ENCODE results near the gene FLNB.

Gene FLNB

GRCh38 chr3:58135712-58136543 is 127.7 kb downstream of the FLNB start:
- no peak for DNase-seq (ENCODE audit: low read depth in 3 of 3)

GRCh38 chr3:58137306-58137705 is 129.1 kb downstream of the FLNB start:
- DNase-seq (ENCODE audit: low read depth in 3 of 3), result no peak

DNA sequence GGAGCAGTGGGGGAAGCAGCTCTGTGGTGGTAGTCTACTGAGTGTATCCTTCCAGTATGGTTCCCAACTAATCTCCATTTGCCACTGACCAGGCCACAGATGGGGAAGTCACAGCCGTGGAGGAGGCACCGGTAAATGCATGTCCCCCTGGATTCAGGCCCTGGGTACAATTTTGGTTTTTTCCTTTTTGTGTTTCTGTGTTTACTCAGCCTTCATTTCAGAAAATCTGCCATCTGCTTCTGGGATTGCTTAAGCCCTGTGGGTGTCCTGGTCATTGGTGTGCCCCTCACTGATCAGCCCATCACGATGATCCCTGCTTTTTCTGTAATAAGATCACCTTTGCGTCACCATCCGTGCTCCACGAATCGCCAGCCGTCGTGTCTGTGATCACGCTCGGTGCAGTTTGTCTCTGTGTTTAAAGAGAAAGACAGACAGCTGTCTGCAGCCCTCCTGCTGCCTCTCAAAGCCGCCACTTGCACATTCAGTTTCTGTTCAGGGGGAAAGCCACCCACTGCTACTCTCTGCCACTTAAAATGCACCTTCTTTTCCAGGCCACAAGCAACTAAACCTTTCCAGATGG is 133.6 kb downstream of the FLNB start:
- DNase-seq (ENCODE audit: low read depth in 3 of 3), result no peak

GRCh38 chr3:58143417-58144055 is 135.3 kb downstream of the FLNB start:
- no peak for DNase-seq (ENCODE audit: low read depth in 3 of 3)

DNA sequence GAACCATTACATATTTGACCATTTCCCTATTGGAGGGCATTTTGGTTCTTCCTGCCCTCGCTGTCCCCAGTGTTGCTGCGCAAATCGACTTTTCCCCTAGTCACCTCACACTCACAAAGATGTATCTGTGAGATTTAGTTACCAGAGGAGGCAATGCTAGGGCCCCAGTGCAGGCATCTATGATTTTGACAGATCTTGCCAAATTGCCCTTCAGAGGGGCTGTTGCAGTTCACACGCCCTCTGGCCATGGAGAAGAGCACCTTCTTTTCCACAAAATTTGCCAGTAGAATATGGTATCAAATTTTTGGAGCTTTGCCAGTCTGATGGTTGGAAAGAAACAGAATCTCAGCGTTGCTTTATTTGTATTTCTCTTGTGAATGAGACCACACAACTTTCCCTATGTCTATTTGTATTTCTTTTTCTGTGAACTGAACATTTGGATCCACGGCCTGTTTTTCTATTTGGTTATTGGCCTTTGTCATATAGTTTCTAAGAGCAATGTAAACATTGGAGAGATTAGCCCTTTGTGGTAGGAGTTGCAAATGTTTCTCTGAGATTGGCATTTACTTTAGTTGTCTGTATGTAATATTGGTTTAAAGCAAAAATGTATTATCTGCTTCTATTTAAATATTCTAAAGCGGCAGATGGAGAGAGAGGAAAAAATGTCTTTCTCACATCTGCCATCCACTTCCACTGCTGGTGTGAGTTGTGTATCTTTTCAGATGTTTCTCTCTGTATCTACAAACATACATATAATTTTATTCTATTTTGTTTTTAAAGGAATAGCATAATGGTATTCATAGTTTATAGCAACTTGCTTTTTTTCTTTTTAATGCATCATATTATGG is 136.5 kb downstream of the FLNB start:
- no peak for DNase-seq (ENCODE audit: low read depth in 3 of 3)

DNA sequence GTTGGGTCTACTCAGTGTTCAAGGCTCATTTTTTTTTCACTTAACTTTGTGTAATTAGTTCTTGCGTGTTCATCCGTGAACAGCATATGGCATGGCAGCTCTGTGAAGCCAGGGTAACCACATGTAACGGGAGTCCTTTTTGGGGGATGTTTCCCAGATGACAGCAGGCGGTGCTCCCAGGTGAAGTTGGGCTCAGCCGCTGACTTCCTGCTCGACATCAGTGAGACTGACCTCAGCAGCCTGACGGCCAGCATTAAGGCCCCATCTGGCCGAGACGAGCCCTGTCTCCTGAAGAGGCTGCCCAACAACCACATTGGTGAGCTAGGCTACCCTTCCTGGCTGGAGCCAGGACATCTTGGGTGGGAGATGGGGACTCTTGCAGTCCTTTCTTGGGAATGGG is 139.8 kb downstream of the FLNB start:
- DNase-seq (ENCODE audit: low read depth in 3 of 3), result no peak

DNA sequence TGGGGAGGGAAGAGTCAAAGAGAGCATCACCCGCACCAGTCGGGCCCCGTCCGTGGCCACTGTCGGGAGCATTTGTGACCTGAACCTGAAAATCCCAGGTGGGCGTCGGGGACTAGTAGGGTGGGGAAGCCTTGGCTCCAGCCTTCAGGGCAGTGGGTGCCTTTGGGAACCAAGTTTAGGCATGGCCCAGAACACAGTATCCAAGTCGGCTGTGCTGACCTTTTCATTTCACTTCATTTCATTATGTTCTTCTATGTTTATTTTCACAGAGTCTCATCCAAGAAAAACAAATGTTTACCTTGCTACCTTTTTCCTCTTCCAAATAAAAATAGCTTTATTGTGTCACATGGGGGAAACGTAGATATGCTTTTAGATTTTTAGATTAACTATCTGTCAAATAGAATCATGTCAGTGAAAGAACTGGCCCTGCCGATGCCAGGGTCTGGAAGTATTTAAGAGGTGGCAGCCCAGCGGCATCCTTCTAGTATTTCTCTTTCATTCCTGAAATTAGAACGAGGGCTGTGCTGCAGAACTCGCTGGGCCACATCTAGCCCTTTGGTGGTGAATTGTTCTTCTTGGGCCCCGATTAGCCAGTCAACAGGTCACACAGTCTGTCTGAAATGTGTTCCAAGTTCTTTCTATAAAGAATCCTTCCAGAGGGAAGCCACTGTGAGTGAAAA is 142.0 kb downstream of the FLNB start:
- no peak for DNase-seq (ENCODE audit: low read depth in 3 of 3)

- DNase-seq (ENCODE audit: low read depth in 3 of 3), result no peak
These were observed 142.6 kb downstream of the FLNB start for GRCh38 chr3:58150810-58151199.

- no peak for DNase-seq (ENCODE audit: low read depth in 3 of 3)
These were observed 143.4 kb downstream of the FLNB start for GRCh38 chr3:58151637-58152036.

DNA sequence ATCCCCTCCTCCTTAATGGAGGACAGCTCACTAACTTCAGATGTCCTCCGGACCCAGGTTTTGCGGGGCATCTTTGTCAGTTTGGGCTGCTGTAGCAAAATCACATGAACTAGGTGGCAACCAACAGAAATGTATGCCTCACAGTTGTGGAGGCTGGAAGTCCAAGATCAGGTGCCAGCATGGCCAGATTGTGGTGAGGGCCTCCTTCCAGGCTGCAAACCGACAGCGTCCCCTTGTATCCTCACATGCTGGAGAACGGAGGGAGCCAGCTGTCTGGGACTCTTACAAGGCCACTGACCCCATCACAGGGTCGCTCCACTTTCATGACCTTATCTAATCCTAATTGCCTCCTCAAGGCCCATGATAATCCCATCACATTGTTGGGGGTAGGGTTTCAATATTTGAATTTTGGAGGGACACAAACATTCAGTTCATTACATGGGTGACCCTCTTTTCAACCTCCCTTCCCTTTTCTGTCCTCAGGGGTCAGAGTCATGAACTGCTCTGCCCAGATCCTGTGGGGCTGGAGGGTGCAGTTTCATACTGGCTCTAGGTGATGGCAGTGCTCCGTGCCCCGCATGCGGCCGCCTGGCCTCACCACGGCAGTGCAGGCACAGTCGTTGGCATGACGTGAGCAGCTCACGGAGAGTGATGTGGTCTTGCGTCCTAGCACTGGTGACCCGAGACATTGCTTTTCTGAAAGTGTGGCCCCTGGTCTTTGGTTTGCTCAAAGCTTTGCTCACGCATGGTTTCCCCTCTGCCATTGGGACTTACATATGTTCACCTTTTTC is 144.2 kb downstream of the FLNB start:
- DNase-seq (ENCODE audit: low read depth in 3 of 3), result no peak

GRCh38 chr3:58153371-58153770 is 145.1 kb downstream of the FLNB start:
- no peak for DNase-seq (ENCODE audit: low read depth in 3 of 3)

DNA sequence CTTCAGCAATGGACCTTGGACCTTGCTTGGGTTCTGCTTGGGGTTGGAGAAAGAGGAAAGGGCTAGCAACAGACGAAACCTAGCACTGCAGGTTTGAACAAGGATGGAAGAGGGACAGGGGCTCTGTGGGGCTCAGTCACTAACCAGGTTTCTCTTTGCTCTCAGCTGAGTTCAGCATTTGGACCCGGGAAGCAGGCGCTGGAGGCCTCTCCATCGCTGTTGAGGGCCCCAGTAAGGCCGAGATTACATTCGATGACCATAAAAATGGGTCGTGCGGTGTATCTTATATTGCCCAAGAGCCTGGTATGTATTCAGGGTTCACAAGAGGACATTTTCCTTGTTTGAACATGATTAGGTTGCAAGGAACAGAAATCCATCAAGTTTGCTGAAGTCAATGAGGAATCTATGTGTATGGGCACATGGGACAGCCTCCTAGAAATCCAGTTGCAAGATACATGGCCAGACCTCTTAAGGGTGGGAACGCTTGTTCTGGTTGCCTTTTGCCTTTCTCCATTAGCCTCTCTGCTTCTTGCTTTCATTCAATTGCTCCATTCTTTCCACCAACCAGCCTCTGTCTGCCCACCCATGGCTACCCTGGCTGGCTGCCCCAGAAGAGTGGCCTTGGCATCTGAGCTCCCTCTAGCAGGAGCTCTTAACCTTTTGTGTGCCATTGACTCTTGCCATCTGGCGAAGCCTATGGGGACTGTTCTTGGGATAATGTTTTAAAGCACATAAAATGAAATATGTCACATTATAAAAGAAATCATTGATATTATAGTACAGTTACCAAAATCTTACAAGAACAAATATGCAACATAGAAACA is 146.6 kb downstream of the FLNB start:
- no peak for DNase-seq (ENCODE audit: low read depth in 3 of 3)

- no peak for DNase-seq (ENCODE audit: low read depth in 3 of 3)
These were observed 147.6 kb downstream of the FLNB start for GRCh38 chr3:58155838-58156237.

GRCh38 chr3:58157700-58158099 is 149.5 kb downstream of the FLNB start:
- no peak for DNase-seq (ENCODE audit: low read depth in 3 of 3)

GRCh38 chr3:58158442-58159153 is 150.4 kb downstream of the FLNB start:
- no peak for DNase-seq (ENCODE audit: low read depth in 3 of 3)

DNA sequence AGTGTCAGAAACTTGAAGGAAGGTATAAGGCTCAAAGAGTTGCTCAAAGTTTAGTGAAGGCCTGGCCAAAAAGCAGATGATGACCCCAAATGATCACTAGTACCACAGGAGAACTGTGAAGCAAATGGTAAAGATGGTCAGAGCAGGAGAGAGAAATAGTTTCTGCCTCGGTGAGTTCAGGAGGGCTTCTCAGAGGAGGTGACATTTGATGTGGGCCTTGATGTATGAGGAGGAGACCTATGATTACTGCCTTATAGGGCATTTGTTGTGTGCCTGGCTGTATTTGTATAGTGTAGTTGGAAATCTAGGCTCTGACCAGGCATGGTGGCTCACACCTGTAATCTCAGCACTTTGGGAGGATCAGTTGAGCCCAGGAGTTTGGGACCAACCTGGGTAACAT is 152.2 kb downstream of the FLNB start:
- no peak for DNase-seq (ENCODE audit: low read depth in 3 of 3)

- no peak for DNase-seq (ENCODE audit: low read depth in 3 of 3)
These were observed 153.5 kb downstream of the FLNB start for GRCh38 chr3:58161435-58162398.

DNA sequence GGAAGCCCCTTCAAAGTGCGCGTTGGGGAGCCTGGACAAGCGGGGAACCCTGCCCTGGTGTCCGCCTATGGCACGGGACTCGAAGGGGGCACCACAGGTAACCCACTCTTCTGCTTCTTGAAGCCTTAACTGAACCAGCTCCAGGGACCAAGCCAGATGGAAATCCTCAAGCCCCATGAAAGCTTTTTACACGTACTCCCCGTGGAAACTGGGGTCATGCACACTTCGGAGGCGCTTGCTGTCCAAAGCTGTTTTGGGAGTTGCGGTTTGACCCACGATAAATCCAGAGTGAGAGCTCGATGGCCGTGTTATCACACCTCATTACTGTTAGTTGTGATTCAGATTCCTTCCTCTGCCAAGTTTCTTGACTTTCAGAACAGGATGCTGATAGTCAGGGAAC is 155.0 kb downstream of the FLNB start:
- DNase-seq (ENCODE audit: low read depth in 3 of 3), result no peak
